H1 (cell line): ENCODE results near the gene CMPK2. TPM values are rescaled to one million over a fixed set of nuclear protein-coding genes. Genes with fewer than 3 reads are reported as not detected.

Experiments used
- CHD2 ChIP-seq: IDR thresholded peaks from 2 replicates; pipeline ENCODE4 v1.6.1; 2012; ENCODE audit warnings: low read length, improper control_type of control experiment
- CREB1 ChIP-seq: IDR thresholded peaks from 2 replicates; pipeline ENCODE4 v1.6.1; 2012; ENCODE audit warnings: inconsistent platforms
- MAFK ChIP-seq: IDR thresholded peaks from 2 replicates; pipeline ENCODE4 v1.6.1; 2012; ENCODE audit warnings: low read depth, mild to moderate bottlenecking, improper control_type of control experiment, low read length
- RXRA ChIP-seq: IDR thresholded peaks from 2 replicates; pipeline ENCODE4 v1.6.1; 2011; ENCODE audit warnings: low read depth, mild to moderate bottlenecking, low read length, moderate library complexity; ENCODE audit not compliant: insufficient read depth
- SAP30 ChIP-seq: fragments of 300-600 bp; sonication (generic); IDR thresholded peaks from 2 replicates; pipeline ENCODE4 v1.7.1; 2012; ENCODE audit warnings: low read length, moderate library complexity, mild to moderate bottlenecking, inconsistent platforms; ENCODE audit not compliant: insufficient read depth, insufficient replicate concordance
- USF2 ChIP-seq: IDR thresholded peaks from 2 replicates; pipeline ENCODE4 v1.6.1; 2011; ENCODE audit warnings: low read length, improper control_type of control experiment
- polyA plus RNA-seq, 7 experiments: library from polyadenylated mRNA; depleted of rRNA in 3 of 7; stranded (reverse) in 5 of 7; unstranded in 2 of 7; fragments of >200 nt in 5 of 7; fragments of 200-250 nt in 2 of 7; gene quantifications; 1 replicate in 5 of 7; 2 replicates in 1 of 7; 4 replicates in 1 of 7; pipeline versions ENCODE4 v1.2.1 to v1.2.3, GENCODE V29; 2011 to 2013; ENCODE audit warnings: missing spikeins in 2 of 7, mixed read lengths in 2 of 7
- total RNA-seq: library from RNA; stranded (reverse); fragmentation: NEBNext Ultra II Directional; extraction: Animal tissue kit (Norgen Biotek cat#: 25700); gene quantifications from 2 replicates; pipeline ENCODE4 v1.2.1, GENCODE V29; 2021

CMPK2 gene
- total and polyA plus RNA-seq, 2 of the 8 experiments (the other 6 are each of a cell fraction or from before 2014, with no cell fraction given), result 0.28 to 0.53 TPM

GRCh38 chr2:6831229-6831628 lies 34.5 kb downstream of the CMPK2 start (continued):
- TF ChIP-seq RXRA (no peak), MAFK (no peak), CREB1 (no peak), USF2 (no peak), SAP30 (no peak), CHD2 (no peak)
